ENCODE results near the gene PTPDC1. TPM values are rescaled to one million over a fixed set of nuclear protein-coding genes. Genes with fewer than 3 reads are reported as not detected.

PTPDC1 gene
- polyA plus RNA-seq, 3 donors, result 0.32 to 1.5 (median 0.95) TPM

DNA sequence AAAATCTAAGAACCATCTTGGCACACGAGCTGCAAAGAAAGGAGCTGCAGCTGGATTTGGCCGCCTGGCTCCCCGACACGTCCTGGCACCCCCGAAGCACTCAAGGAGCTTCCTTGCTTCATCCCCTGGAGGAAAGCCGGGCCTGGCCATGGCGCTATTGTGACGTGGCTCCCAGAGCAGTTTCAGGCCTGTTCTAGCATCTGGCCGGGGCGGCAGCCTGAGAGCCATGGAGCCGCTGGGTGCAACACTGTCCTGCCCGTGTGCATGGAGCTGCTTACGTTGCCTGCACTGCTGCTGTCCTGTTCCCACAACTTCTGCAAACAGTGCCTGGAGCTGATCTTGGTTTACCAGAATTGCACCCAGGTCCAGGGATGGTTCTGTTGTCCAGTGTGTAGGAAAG lies 63.5 kb downstream of the PTPDC1 start:
- TF ChIP-seq, protein P1, sequence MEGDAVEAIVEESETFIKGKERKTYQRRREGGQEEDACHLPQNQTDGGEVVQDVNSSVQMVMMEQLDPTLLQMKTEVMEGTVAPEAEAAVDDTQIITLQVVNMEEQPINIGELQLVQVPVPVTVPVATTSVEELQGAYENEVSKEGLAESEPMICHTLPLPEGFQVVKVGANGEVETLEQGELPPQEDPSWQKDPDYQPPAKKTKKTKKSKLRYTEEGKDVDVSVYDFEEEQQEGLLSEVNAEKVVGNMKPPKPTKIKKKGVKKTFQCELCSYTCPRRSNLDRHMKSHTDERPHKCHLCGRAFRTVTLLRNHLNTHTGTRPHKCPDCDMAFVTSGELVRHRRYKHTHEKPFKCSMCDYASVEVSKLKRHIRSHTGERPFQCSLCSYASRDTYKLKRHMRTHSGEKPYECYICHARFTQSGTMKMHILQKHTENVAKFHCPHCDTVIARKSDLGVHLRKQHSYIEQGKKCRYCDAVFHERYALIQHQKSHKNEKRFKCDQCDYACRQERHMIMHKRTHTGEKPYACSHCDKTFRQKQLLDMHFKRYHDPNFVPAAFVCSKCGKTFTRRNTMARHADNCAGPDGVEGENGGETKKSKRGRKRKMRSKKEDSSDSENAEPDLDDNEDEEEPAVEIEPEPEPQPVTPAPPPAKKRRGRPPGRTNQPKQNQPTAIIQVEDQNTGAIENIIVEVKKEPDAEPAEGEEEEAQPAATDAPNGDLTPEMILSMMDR (IDR thresholded peaks at IDR 0.05), result no peak
- Histone ChIP-seq H3K4me1 (ENCODE audit: control insufficient read depth in 1 of 2, insufficient read depth in 2 of 2, low read length in 2 of 2) (no peaks in the 10 kb centered on the region), H2AFZ (ENCODE audit: insufficient read depth, low read depth, low read length, poor library complexity, severe bottlenecking) (no peak overlapping the region), H3K9me3 (replicated peaks in 1 of 2; ENCODE audit: control insufficient read depth in 1 of 2, insufficient read depth in 1 of 2, low read length in 2 of 2) (no peaks in the 10 kb centered on the region), H3K27ac (ENCODE audit: low read depth in 1 of 2, low read length in 2 of 2) (no peak overlapping the region), H3K4me3 (replicated peaks in 1 of 3; ENCODE audit: low read depth in 2 of 3, low read length in 3 of 3) (no peak overlapping the region), H3K9ac (ENCODE audit: insufficient read depth, low read length, poor library complexity, severe bottlenecking) (no peak overlapping the region), H3K36me3 (replicated peaks in 1 of 2; ENCODE audit: control insufficient read depth in 1 of 2, insufficient read depth in 2 of 2, low read length in 2 of 2) (no peaks in the 10 kb centered on the region), H3K4me2 (replicated peaks; ENCODE audit: extremely low read depth, low read length, poor library complexity, severe bottlenecking) (no peak overlapping the region), H4K20me1 (ENCODE audit: insufficient read depth, low read length) (no peaks in the 10 kb centered on the region), H3K79me2 (ENCODE audit: insufficient read depth, low read length) (no peaks in the 10 kb centered on the region), H3K27me3 (ENCODE audit: control insufficient read depth in 2 of 2, insufficient read depth in 2 of 2, low read length in 2 of 2) (no peaks in the 10 kb centered on the region)
- Mint-ChIP-seq H3K4me3 (no peak overlapping the region), H3K9me3 (no peaks in the 10 kb centered on the region), H3K4me1 (no peaks in the 10 kb centered on the region), H3K36me3 (no peaks in the 10 kb centered on the region), H3K27ac (no peak overlapping the region), H3K27me3 (ENCODE audit: low read depth in 3 of 3) (no peaks in the 10 kb centered on the region)
- DNase-seq, result no peak
- 88% methylated on average over 13 of the region's 13 CpGs for WGBS (ENCODE audit: insufficient coverage)
- intact Hi-C loops (cut with micrococcal nuclease), result no loop called here

DNA sequence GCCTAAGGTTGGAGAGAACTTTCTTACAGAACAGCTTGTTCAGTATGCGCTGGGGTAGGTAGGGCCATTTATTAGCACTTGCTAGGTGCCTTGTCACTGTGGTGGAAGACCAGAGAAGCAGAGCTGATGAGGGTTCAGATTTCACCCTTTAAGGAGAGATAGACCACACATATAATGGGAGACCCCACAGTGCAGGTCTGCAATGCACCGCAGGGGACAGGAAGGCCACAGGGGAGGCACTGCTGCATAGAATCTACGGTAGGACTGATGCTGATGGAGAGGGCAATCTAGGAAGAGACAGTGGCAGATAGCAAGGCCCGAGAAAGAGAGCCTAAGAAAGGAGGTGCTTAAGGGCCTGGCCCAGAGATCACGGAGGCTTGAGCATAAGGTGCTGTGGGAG lies 64.2 kb downstream of the PTPDC1 start:
- Histone ChIP-seq H3K27me3 (ENCODE audit: control insufficient read depth in 2 of 2, insufficient read depth in 2 of 2, low read length in 2 of 2) (no peaks in the 10 kb centered on the region), H3K4me2 (replicated peaks; ENCODE audit: extremely low read depth, low read length, poor library complexity, severe bottlenecking) (no peak overlapping the region), H3K36me3 (replicated peaks in 1 of 2; ENCODE audit: control insufficient read depth in 1 of 2, insufficient read depth in 2 of 2, low read length in 2 of 2) (no peaks in the 10 kb centered on the region), H3K4me3 (replicated peaks in 1 of 3; ENCODE audit: low read depth in 2 of 3, low read length in 3 of 3) (no peak overlapping the region), H3K27ac (ENCODE audit: low read depth in 1 of 2, low read length in 2 of 2) (no peak overlapping the region), H2AFZ (ENCODE audit: insufficient read depth, low read depth, low read length, poor library complexity, severe bottlenecking) (no peak overlapping the region), H3K79me2 (ENCODE audit: insufficient read depth, low read length) (no peaks in the 10 kb centered on the region), H3K9ac (ENCODE audit: insufficient read depth, low read length, poor library complexity, severe bottlenecking) (no peak overlapping the region), H3K4me1 (ENCODE audit: control insufficient read depth in 1 of 2, insufficient read depth in 2 of 2, low read length in 2 of 2) (no peaks in the 10 kb centered on the region), H4K20me1 (ENCODE audit: insufficient read depth, low read length) (no peaks in the 10 kb centered on the region), H3K9me3 (replicated peaks in 1 of 2; ENCODE audit: control insufficient read depth in 1 of 2, insufficient read depth in 1 of 2, low read length in 2 of 2) (no peaks in the 10 kb centered on the region)
- Mint-ChIP-seq H3K27me3 (ENCODE audit: low read depth in 3 of 3) (no peaks in the 10 kb centered on the region), H3K27ac (no peak overlapping the region), H3K4me3 (no peak overlapping the region), H3K4me1 (no peaks in the 10 kb centered on the region), H3K9me3 (no peaks in the 10 kb centered on the region), H3K36me3 (no peaks in the 10 kb centered on the region)
- 73% methylated on average over 5 of the region's 5 CpGs for WGBS (ENCODE audit: insufficient coverage)
- DNase-seq, result no peak
- intact Hi-C loops (cut with micrococcal nuclease), result no loop called here
- TF ChIP-seq, protein P1 (IDR thresholded peaks at IDR 0.05), result no peak
